Karpas-422 (cell line): ENCODE data around the gene CXXC5. TPM values are rescaled to one million over a fixed set of nuclear protein-coding genes. Genes with fewer than 3 reads are reported as not detected.
A peak's percentile ranks its signal among the peaks of the same experiment; 100 is the strongest.

Experiments used
- DNase-seq: peaks from one replicate; pipeline ENCODE4 v3.0.0-alpha.2; 2015
- H2AFZ ChIP-seq: fragments of 200-600 bp; sonication (generic); 2 replicates; pipeline ENCODE4 v1.6.1; 2014; ENCODE audit warnings: antibody characterized with exemption, low read length, mixed read lengths
- H3K27ac ChIP-seq: fragments of 200-600 bp; sonication (generic); 2 replicates; pipeline ENCODE4 v1.5.1; 2014; ENCODE audit warnings: mild to moderate bottlenecking, low read length, moderate library complexity
- H3K27me3 ChIP-seq: fragments of 200-600 bp; sonication (generic); 2 replicates; pipeline ENCODE4 v1.6.1; 2014; ENCODE audit warnings: low read length, mixed read lengths
- H3K36me3 ChIP-seq: fragments of 200-600 bp; sonication (generic); 2 replicates; pipeline ENCODE4 v1.6.1; 2014; ENCODE audit warnings: low read length, mixed read lengths; ENCODE audit not compliant: insufficient read depth
- H3K4me1 ChIP-seq: fragments of 200-600 bp; sonication (generic); 2 replicates; pipeline ENCODE4 v1.6.1; 2014; ENCODE audit warnings: mild to moderate bottlenecking, low read length, mixed read lengths
- H3K4me2 ChIP-seq: fragments of 200-600 bp; sonication (generic); 2 replicates; pipeline ENCODE4 v1.6.1; 2014; ENCODE audit warnings: low read length, low read depth, mild to moderate bottlenecking; ENCODE audit not compliant: poor library complexity, severe bottlenecking
- H3K4me3 ChIP-seq: fragments of 200-600 bp; sonication (generic); 2 replicates; pipeline ENCODE4 v1.5.1; 2014; ENCODE audit warnings: mild to moderate bottlenecking, antibody characterized with exemption, low read length, mixed read lengths
- H3K79me2 ChIP-seq: fragments of 200-600 bp; sonication (generic); 2 replicates; pipeline ENCODE4 v1.6.1; 2014; ENCODE audit warnings: mild to moderate bottlenecking, low read length, mixed read lengths
- H3K9ac ChIP-seq: fragments of 200-600 bp; sonication (generic); 2 replicates; pipeline ENCODE4 v1.6.0; 2014; ENCODE audit warnings: low read length
- H3K9me2 ChIP-seq: fragments of 200-600 bp; sonication (generic), shearing (Covaris generic); replicated peaks from 2 replicates; pipeline ENCODE4 v1.6.0; 2014; ENCODE audit warnings: mild to moderate bottlenecking, low read length, moderate library complexity; ENCODE audit not compliant: insufficient read depth
- H3K9me3 ChIP-seq: fragments of 300-700, 200-600 bp; sonication (generic); 2 replicates; pipeline ENCODE4 v1.6.1; 2014; ENCODE audit warnings: low read length, mixed read lengths
- H4K20me1 ChIP-seq: fragments of 200-600 bp; sonication (generic); 2 replicates; pipeline ENCODE4 v1.6.1; 2014; ENCODE audit warnings: mild to moderate bottlenecking, antibody characterized with exemption, low read length, low read depth; ENCODE audit not compliant: insufficient read depth
- total RNA-seq: library from RNA; depleted of rRNA; stranded (reverse); fragments of >200 nt; shearing (Covaris generic); gene quantifications from 2 replicates; pipeline ENCODE4 v1.2.3, GENCODE V29; 2014; ENCODE audit warnings: low replicate concordance

CXXC5 gene
- total RNA-seq, 1 experiment from 2014 or later: 2.9 TPM

GRCh38 chr5:139700711-139701055 lies 52.5 kb downstream of the CXXC5 start:
- no peak overlapping the region for H3K4me2 ChIP-seq
- no peaks in the 10 kb centered on the region for H3K27me3 ChIP-seq
- H3K27ac ChIP-seq: no peak overlapping the region
- no peak overlapping the region for H3K9ac ChIP-seq
- no peak for DNase-seq
- H3K4me1 ChIP-seq: peaks cover 10% of the 10 kb centered on the region
- no peak overlapping the region for H2AFZ ChIP-seq
- no peaks in the 10 kb centered on the region for H3K79me2 ChIP-seq
- H3K9me3 ChIP-seq: no peaks in the 10 kb centered on the region
- no peak overlapping the region for H3K4me3 ChIP-seq
- no peaks in the 10 kb centered on the region for H3K9me2 ChIP-seq
- no peaks in the 10 kb centered on the region for H4K20me1 ChIP-seq
- no peaks in the 10 kb centered on the region for H3K36me3 ChIP-seq

- Histone ChIP-seq H2AFZ (no peak overlapping the region), H3K79me2 (no peaks in the 10 kb centered on the region), H3K4me1 (peaks cover 15% of the 10 kb centered on the region), H3K9me3 (no peaks in the 10 kb centered on the region), H4K20me1 (no peaks in the 10 kb centered on the region), H3K9ac (no peak overlapping the region), H3K36me3 (no peaks in the 10 kb centered on the region), H3K4me2 (no peak overlapping the region), H3K27me3 (no peaks in the 10 kb centered on the region), H3K27ac (no peak overlapping the region), H3K9me2 (no peaks in the 10 kb centered on the region), H3K4me3 (no peak overlapping the region)
- DNase-seq: no peak
Measured at GRCh38 chr5:139701056-139701741, 53.0 kb downstream of the CXXC5 start.

- no peaks in the 10 kb centered on the region for H3K27me3 ChIP-seq
- H3K27ac ChIP-seq: no peak overlapping the region
- H3K9me3 ChIP-seq: no peaks in the 10 kb centered on the region
- peaks cover 17% of the 10 kb centered on the region for H3K4me1 ChIP-seq
- no peak overlapping the region for H3K4me3 ChIP-seq
- H3K4me2 ChIP-seq: no peak overlapping the region
- H4K20me1 ChIP-seq: no peaks in the 10 kb centered on the region
- H3K79me2 ChIP-seq: no peaks in the 10 kb centered on the region
- no peak overlapping the region for H2AFZ ChIP-seq
- no peaks in the 10 kb centered on the region for H3K36me3 ChIP-seq
- no peak for DNase-seq
- no peaks in the 10 kb centered on the region for H3K9me2 ChIP-seq
- no peak overlapping the region for H3K9ac ChIP-seq
Measured at GRCh38 chr5:139702548-139702947, 54.4 kb downstream of the CXXC5 start.

- Histone ChIP-seq H3K79me2 (no peaks in the 10 kb centered on the region), H3K9ac (no peak overlapping the region), H3K9me2 (no peaks in the 10 kb centered on the region), H4K20me1 (no peaks in the 10 kb centered on the region), H3K9me3 (no peaks in the 10 kb centered on the region), H3K4me1 (peaks cover 28% of the 10 kb centered on the region), H3K4me3 (no peak overlapping the region), H3K4me2 (no peak overlapping the region), H3K27ac (no peak overlapping the region), H3K27me3 (no peaks in the 10 kb centered on the region), H3K36me3 (no peaks in the 10 kb centered on the region), H2AFZ (no peak overlapping the region)
- no peak for DNase-seq
Measured at GRCh38 chr5:139704748-139705147, 56.6 kb downstream of the CXXC5 start.

- Histone ChIP-seq H3K9me2 (no peaks in the 10 kb centered on the region), H2AFZ (no peak overlapping the region), H3K27me3 (no peaks in the 10 kb centered on the region), H3K27ac (no peak overlapping the region), H3K4me1 (peaks cover 31% of the 10 kb centered on the region), H3K9ac (no peak overlapping the region), H3K4me3 (no peak overlapping the region), H3K4me2 (no peak overlapping the region), H3K36me3 (no peaks in the 10 kb centered on the region), H3K9me3 (no peaks in the 10 kb centered on the region), H4K20me1 (no peaks in the 10 kb centered on the region), H3K79me2 (no peaks in the 10 kb centered on the region)
- no peak for DNase-seq
Measured at GRCh38 chr5:139705191-139705590, 57.0 kb downstream of the CXXC5 start.

GRCh38 chr5:139705655-139706587 lies 57.8 kb downstream of the CXXC5 start:
- H3K9me2 ChIP-seq: no peaks in the 10 kb centered on the region
- H3K4me2 ChIP-seq: peak overlapping the region; percentile 30
- H3K36me3 ChIP-seq: no peaks in the 10 kb centered on the region
- H3K4me1 ChIP-seq: peaks cover 39% of the 10 kb centered on the region
- no peaks in the 10 kb centered on the region for H3K79me2 ChIP-seq
- peak; percentile 54 for DNase-seq
- no peak overlapping the region for H3K4me3 ChIP-seq
- no peak overlapping the region for H2AFZ ChIP-seq
- H3K27ac ChIP-seq: no peak overlapping the region
- no peaks in the 10 kb centered on the region for H3K27me3 ChIP-seq
- no peaks in the 10 kb centered on the region for H3K9me3 ChIP-seq
- H3K9ac ChIP-seq: no peak overlapping the region
- H4K20me1 ChIP-seq: no peaks in the 10 kb centered on the region

- no peak for DNase-seq
- Histone ChIP-seq H3K79me2 (no peaks in the 10 kb centered on the region), H3K27me3 (no peaks in the 10 kb centered on the region), H2AFZ (no peak overlapping the region), H3K36me3 (no peaks in the 10 kb centered on the region), H3K4me1 (peaks cover 49% of the 10 kb centered on the region), H3K9ac (no peak overlapping the region), H3K4me2 (no peak overlapping the region), H3K27ac (no peak overlapping the region), H3K9me3 (no peaks in the 10 kb centered on the region), H3K4me3 (no peak overlapping the region), H4K20me1 (0 out of 2 replicates have a peak, but pooled peaks cover 4% of the 10 kb centered on the region), H3K9me2 (no peaks in the 10 kb centered on the region)
Measured at GRCh38 chr5:139707445-139708003, 59.4 kb downstream of the CXXC5 start.

- H3K27me3 ChIP-seq: no peaks in the 10 kb centered on the region
- H3K9ac ChIP-seq: 0 out of 2 replicates have a peak overlapping the region, but pooled peaks have one; percentile 10
- DNase-seq: peak; percentile 63
- no peaks in the 10 kb centered on the region for H3K79me2 ChIP-seq
- no peak overlapping the region for H3K27ac ChIP-seq
- H3K4me1 ChIP-seq: peaks cover 49% of the 10 kb centered on the region
- H4K20me1 ChIP-seq: 0 out of 2 replicates have a peak, but pooled peaks cover 4% of the 10 kb centered on the region
- H2AFZ ChIP-seq: no peak overlapping the region
- H3K9me3 ChIP-seq: no peaks in the 10 kb centered on the region
- H3K9me2 ChIP-seq: no peaks in the 10 kb centered on the region
- H3K36me3 ChIP-seq: no peaks in the 10 kb centered on the region
- H3K4me3 ChIP-seq: no peak overlapping the region
- peak overlapping the region; percentile 31 for H3K4me2 ChIP-seq
Measured at GRCh38 chr5:139708434-139708861, 60.3 kb downstream of the CXXC5 start.
